GM12873 (cell line): ENCODE measurements around the gene APOBEC4.

Source experiments
- CTCF ChIP-seq: IDR thresholded peaks from 2 replicates; pipeline ENCODE4 v1.5.1; 2012; ENCODE audit warnings: low read depth, mild to moderate bottlenecking, moderate library complexity, low read length, control low read depth; ENCODE audit not compliant: insufficient read depth; ENCODE audit errors: missing control alignments

The APOBEC4 gene

GRCh38 chr1:183673605-183674323, 20.6 kb upstream of the APOBEC4 start:
- no peak for TF ChIP-seq CTCF

GRCh38 chr1:183670169-183670568, 17.1 kb upstream of the APOBEC4 start:
- TF ChIP-seq CTCF = no peak

GRCh38 chr1:183656355-183656754, 3.2 kb upstream of the APOBEC4 start:
- TF ChIP-seq CTCF = no peak

- TF ChIP-seq CTCF = peak; percentile 87
These were observed 2.5 kb upstream of the APOBEC4 start for GRCh38 chr1:183655562-183656075.

GRCh38 chr1:183654706-183655105, 1.6 kb upstream of the APOBEC4 start:
- no peak for TF ChIP-seq CTCF

GRCh38 chr1:183653876-183654451, 848 bp upstream of the APOBEC4 start:
- TF ChIP-seq CTCF = no peak

GRCh38 chr1:183653462-183653794, 312 bp upstream of the APOBEC4 start:
- TF ChIP-seq CTCF = no peak
